Measurements from ENCODE around the gene TMEM39B.
"Not testable (repeated sequence)": the region's sequence is repeated elsewhere in the genome, so short reads cannot be mapped to it uniquely, and the experiment has no call there.

The TMEM39B gene

DNA sequence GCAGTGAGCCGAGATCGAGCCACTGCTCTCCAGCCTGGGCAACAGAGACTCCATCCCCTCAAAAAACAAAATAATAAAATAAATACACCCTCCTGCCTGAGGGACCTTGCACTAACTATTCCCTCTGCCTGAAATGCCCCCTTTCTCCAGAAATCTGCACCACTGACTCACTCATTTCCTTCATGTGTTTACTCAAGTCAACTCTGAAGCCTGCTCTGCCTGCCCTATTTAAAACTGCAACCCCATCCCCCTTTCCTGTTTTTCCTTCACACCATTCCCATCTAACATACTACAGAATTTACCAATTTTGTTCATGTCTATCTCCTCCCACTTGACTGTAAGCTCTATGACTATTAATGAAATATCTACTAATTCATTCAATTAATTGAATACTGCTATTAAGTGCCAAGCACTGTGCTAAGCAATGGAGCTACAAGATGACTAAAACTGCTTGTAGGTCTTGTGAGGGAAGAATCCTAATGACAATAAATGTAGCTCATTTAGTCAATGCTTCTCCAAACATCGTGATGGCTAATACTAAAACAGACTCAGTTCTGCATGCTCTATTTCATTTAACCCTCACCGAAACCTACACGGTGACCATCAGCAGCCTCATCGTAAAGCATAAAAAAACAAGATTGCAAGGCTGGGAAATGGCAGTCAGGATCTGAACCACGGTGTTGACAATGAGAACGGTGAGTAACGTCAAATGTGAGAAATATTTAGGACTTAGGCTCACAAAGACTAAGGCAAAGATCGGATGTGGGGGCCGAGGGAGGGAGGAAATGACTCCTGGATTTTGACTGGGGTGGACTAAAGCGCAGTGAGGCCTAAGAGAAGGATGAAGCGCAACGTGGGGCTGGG is 749 bp upstream of the TMEM39B start:
- no peak for DNase-seq

DNA sequence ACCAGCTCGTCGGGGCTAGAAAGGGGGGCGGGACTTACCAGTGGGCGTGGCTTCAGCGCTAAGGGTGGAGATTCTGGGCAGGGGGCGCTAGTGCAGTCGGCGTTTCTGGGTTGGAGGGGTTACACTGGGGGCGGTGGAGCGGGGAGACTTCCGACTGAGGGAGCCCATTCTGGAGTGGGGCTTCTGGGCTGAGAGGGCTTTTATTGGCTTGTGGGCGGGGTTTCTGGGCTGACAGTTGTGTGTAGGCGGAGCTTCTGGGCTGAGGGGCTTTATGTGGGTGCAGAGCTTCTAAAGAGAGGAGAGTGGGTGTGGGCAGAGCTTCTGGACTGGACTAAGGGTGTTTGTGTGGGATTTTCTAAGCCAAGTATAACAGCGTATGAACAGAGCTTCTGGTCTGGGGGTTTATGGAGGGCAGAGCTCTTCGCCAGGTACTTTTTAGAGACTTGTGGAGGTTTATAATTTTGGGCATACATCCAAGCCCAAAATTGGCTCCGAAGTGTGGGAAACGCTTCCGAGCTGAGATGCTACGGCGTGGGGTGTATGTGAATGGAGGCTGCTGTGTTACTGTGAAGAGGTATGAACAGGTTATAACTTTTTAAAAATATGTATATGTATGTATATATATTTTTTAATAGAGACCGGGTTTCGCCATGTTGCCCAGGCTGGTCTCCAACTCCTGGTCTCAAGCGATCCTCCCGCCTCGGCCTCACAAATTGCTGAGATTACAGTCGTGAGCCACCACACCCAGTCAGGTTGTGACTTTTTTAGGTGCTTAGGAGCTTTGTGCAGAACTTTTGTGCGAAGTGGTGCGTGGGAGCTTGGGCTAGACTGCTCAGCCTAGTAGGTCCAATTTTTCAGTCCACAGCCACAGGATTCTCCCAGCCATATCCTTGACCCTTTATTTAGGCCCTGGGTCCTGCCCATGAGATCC is 825 bp downstream of the TMEM39B start:
- no peak for DNase-seq

DNA sequence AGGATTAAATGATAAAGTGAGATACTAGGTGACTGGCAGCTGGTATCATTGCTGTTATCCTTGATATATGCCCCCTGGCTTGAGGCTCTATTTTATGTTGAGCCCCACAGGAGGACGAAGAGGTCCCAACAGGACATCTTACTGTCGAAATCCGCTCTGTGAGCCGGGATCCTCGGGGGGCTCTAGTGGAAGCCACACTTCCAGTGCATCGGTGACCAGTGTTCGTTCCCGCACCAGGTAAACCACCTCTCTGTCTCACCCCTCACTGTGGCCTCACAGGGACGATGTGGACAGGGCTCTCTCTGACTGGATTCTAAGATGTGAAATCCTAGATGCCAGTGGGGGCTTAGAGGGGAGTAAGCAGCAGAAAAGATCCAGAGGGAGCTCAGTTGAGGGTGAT is 2.1 kb downstream of the TMEM39B start:
- DNase-seq: no peak

DNA sequence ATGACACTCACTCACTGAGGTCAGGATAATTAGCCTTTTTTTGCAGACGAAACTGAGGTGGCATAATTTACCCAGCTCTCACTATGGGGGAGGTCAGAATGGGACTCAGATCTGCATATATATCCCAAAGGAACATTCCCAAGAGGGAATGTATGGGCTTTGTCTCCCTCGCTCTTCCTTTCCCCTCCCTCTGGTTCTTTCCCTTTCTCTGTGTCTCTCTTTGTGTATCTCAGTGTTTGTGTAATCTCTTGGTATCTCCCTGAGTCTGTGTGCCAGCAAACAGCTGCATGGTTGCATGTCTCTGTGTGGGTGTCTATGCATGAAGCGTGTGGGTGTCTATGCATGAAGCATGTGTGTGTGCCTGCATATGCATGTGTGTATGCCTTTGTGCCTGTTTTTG is 4.7 kb downstream of the TMEM39B start:
- DNase-seq: no peak

DNA sequence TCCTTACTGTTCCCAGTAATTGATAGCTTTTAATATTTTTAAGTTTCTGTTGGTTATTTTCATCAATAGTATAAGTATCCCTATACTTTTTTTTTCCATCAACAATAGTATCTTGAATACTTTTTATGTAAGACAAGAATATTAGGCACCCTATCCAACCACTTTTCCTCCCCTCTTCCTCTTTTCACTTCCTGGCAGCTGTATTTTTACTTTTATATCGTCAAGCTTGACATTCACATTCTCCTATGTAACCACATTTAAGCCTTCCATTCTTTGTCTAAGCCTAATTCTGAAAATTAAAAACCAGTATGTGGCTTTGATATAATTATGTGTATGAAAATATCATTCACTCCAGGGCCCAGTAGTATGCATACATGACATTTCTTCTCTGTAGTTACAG is 9.3 kb downstream of the TMEM39B start:
- no peak for DNase-seq

DNA sequence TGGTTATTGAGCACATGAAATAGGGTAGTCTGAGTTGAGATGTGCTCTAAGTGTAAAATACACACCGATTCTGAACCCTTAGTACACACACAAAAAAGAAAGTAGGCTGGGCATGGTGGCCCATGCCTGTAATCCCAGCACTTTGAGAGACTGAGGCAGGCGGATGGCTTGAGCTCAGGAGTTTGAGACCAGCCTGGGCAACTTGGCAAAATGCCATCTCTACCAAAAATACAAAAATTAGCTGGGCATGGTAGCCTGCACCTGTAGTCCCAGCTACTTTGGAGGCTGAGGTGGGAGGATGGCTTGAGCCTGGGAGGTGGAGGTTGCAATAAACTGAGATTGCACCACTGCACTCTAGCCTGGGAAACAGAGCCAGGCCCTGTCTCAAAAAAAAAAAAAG is 13.6 kb downstream of the TMEM39B start:
- DNase-seq: not testable (repeated sequence)

DNA sequence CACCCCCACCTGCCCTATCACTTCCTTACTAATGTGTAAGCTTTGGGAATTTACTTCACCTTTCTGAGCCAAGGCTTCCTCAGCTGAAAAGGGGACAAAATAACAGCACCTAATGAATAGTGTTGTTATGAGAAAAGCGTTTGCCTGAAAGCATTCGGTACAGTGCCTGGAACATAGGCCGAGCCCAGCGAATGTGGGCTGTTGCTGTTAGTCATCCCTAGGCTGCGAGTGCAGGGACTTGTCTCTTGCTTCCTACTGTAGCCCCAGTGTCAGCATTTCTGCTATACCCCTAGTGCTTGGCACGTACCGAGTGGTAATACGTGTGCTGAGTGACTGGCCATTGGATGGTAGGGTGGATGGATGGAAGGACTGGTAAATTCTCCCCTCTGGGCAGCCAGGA is 18.4 kb downstream of the TMEM39B start:
- DNase-seq: no peak

DNA sequence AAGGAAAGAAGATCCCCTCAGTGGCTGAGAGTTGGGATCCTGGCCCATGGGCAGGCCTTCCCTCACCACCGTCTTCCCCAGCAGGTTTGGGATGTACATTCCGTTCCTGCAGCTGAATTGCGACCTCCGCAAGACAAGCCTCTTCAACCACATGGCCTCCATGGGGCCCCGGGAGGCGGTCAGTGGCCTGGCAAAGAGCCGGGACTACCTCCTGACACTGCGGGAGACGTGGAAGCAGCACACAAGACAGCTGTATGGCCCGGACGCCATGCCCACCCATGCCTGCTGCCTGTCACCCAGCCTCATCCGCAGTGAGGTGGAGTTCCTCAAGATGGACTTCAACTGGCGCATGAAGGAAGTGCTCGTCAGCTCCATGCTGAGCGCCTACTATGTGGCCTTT is 18.9 kb downstream of the TMEM39B start:
- DNase-seq: no peak

DNA sequence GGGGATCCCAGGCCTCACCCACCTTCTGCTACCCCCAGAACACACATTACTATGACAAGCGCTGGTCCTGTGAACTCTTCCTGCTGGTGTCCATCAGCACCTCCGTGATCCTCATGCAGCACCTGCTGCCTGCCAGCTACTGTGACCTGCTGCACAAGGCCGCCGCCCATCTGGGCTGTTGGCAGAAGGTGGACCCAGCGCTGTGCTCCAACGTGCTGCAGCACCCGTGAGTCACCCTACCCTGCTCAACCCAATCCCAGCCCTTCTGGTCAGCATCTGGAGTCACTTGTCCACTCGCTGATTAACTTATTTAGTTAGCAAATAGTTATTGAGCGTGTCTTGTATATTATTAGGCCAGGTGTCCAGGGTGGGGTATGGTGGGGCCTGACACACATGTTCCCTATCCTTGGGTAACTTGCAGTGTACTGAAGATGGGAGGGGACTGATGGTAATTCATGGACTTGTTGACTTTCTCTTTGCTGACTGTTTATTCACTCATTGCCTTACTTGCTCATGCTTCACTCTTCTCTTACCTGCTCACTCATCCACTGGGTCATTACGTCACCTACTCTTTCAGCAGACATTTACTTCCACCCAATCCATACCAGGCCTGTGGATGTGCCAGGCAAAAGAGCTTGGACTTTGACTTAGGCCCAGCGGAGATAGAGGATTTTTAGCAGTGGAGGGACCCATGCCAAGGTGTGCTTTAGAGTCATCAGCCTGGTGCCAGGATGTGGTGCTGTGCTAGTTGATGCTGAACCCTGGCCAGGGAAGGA is 22.2 kb downstream of the TMEM39B start:
- DNase-seq: no peak

DNA sequence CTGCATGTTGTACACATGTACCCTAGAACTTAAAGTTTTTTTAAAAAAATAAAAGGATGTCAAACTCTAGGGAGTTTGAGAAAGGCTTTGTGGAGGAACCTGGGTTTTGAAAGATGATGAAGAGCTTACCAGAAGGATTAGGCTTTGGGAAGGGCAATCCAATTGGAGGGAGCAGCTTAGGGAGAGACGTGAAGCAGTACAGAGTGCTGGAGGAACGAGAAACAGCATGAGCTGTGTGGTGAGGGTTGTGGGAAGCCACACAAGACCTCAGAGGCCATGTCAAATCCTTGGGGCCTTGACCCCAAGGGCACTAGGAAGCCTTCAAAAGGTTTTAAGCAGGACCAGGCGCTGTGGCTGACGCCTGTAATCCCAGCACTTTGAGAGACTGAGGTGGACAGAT is 26.7 kb downstream of the TMEM39B start:
- DNase-seq: no peak

DNA sequence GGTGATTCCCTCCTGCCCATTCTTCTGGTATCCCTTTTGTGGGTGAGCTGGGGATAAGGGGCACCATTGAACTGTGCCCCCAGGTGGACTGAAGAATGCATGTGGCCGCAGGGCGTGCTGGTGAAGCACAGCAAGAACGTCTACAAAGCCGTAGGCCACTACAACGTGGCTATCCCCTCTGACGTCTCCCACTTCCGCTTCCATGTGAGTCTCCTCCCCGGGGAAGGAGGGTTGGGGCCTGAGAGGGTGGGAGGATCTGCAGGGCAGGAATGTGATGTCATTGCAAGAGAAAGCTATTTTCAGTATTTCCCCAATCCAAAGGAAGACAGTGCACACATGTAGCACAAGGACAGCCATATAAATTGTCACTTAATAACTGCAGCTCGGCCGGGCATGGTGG is 27.6 kb downstream of the TMEM39B start:
- no peak for DNase-seq

DNA sequence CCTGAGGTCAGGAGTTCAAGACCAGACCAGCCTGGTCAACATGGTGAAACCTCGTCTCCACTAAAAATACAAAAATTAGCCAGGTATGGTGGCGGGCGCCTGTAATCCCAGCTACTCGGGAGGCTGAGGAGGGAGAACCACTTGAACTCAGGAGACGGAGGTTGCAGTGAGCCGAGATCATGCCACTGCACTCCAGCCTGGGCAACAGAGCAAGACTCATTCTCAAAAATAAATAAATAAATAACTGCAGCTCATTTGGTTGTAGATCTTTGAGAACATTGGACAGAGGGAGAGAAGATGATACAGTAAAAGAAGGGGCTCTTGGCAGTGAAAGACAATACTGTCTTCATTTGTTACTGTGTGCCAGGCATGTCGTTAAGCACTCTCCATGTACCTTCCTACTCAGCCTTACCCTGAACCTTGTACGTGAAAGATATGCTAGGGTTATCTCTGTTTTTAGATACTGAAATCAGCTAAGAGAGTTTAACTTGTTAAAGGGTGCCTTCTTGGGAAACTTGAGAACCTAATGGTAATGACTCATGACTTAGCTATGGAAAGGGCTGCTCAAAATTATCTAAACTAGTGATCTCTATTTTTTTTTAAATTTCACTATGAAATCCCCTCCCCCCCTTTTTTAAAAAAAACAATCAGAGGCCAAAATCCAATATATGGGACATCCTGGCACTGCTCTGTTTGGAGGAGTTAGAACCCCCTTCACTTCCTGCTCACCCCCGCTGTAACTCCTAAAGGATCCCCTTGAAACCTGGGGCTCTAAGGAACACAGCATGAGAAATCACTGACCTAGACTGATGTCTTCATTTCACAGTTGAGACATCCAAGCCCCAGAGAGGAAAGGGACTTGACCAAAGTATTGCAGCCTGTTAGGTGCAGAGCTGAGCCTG is 28.3 kb downstream of the TMEM39B start:
- no peak for DNase-seq

DNA sequence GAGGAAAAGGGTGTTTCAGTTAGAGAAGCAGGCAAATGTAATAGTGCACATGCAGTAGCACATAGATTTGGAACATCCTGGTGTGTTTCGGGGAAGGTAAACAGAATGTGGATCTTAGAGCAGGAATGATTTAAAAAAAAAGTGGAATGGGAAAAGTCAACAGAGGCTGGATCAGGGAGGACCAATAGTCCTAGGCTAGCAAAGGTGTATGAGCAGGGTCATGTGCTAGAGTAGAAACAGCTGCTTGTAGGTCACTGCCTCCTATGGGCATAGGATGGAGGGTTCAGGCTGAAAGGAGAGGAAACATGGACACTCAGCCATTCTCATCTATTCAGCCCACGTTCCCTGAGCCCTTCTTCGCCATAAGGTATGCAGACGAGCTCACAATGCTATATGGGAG is 31.4 kb downstream of the TMEM39B start:
- DNase-seq: no peak

DNA sequence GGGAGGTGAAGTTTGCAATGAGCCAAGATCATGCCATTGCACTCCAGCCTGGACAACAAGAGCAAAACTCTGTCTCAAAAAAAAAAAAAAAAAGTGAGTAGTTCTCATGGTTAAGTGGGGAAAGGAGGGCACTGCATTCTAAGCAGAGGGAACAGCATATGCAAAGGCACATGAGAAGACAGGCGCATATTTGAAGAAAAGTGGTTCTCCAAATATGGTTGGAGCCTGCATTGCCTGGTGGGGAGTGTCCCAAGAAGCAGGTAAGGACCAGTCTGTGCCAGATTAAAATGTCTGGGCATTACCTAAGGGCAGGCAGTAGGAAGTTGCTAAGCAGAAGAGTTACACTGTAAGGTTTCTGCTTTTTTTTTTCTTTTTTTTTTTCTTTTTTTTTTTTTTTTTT is 32.6 kb downstream of the TMEM39B start:
- no peak for DNase-seq

DNA sequence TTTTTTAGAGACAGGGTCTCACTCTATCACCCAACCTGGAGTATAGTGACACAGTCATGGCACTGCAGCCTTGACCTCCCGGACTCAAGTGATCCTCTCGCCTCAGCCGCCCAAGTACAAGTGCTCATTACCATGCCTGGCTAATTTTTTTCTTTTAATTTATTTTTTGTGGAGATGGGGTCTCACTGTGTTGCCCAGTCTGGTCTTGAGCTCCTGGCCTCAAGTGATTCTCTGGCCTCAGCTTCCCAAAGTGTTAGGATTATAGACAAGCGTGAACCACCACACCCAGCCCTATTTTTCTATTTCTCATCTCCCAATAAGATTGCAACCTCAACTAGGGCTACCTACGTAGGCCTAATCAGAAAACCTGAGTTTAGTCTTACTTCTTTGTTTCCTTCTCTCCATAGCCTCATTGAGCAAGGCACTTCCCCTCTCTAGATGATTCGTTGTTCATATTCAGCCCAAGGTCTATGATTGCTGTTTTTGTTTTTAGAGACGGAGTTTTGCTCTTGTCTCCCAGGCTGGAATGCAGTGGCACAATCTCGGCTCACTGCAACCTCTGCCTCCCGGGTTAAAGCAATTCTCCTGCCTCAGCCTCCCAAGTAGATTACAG is 34.0 kb downstream of the TMEM39B start:
- no peak for DNase-seq

DNA sequence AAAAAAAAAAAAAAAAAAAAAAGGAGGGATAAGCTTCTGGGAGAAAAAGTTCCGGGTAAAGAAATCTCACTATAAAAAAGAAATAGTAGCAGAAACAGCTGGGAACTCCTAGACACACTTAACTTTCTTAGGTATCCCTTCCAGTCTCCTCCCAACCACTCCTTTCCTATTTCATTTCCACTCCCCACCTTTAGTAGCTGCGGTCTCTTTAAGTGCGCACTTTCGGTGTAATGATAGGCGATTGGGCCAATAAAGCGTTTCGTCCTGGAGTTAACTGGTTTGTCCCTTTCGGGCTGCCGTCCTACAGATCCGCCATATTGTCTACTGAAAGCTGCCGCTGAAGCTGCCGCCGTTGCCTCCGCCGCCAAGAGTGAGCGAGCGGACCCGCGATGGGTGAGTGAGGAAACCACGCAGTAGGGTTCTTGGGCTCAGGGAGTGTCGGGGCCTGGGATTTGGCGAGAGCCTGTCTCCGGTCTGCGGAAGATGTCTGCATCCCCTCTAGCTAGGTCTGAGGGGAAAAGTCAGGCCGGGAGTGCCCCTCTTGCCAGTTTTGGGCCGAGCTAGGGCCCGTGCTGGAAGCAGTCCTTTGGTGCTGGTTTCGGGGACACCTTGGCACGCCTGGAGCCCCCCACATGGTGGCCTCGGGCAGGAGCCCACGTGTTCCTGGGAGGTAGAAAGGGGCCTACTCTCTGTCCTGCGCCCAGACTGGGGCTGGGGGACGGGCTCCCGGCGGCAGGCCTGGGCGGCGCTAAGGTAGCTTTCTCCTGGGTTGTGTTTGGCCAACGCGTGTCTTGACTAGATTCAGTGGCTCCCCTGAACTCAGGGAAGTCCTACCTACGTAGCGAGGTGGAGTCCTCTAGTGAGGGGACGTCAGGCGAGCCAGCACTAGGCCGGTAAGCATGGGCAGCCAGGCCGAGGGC is 35.3 kb downstream of the TMEM39B start, which contains the start of gene KPNA6:
TSS of gene KPNA6 (plus strand) at position 315 of the 920 bp plus-strand sequence. CDS start at position 390, 75 bp downstream.
- peak; percentile 79 to 93 (median 87) for DNase-seq

DNA sequence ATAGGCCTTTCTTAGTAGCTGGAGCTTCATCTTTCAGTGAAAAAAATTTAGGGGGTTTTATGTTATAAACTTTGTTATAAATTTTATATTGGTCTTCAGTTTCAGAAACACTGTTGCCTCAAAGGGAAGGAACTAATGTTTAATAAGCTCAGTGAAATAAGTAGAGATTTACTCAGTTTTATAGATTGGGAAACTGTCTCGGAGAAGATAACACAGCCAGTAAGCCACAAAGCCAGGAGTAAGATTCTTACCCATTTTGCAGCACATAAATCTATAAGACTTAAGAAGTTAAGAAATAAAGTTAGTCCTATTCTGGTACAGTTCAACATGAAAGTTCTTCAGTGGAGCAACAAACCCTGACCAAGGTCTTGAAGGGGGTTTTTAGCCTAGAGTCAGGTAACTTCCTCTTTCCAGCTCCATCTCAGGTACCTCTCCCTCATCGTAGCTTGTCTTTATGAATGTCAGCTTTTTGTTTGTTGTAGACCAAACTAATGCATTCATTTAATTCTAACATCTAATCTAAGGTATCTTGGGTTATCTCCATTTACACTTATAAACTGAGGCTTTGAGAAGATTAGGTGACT is 38.4 kb downstream of the TMEM39B start:
- DNase-seq: no peak

DNA sequence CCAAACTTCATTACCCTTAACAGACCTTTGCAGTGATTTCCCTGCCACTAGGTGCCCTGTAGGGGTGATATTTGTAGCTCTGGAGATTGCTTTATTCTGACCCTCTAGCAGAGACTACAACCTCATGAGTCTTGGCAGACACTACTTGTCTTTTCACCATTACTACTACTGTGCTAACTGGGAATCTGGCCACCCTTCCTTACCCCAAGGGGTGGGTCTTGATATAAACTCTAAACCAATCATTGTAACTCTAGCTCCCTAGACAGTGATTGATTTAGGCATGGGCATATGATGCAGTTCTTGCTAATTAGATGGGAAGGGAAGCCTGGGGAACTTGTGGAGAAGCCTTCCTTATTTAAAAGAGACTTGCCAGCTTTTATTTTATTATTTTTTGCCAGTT is 39.0 kb downstream of the TMEM39B start:
- no peak for DNase-seq

DNA sequence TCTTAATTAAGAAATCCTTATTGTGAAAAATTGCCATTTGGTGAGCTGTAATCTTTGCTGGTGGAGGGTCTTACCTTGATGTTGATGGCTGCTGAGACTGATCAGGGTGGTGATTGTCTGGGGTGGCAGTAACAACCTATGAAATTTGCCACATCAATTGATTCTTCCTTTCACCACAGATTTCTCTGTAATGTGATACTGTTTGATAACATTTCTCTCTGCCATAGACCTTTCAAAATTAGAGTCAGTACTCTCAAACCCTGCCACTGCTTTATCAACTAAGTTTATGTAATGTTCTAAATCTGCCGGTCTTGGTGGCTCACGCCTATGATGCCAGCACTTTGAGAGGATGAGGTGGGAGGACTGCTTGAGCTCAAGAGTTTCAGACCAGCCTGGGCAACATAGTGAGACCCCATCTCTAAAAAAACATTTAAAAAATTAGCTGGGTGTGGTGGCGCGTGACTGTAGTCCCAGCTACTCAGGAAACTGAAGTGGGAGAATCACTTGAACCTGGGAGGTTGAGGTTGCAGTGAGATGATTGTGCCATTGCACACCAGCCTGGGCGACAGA is 40.2 kb downstream of the TMEM39B start:
- DNase-seq: no peak

Data from T-helper 1 cell (primary cell).